Astrocyte (in vitro differentiated cells and primary cell): Measurements from ENCODE around the gene TTC24. TPM values are rescaled to one million over a fixed set of nuclear protein-coding genes. Genes with fewer than 3 reads are reported as not detected.
A peak's percentile ranks its signal among the peaks of the same experiment; 100 is the strongest.

ENCODE experiments used
- DNase-seq: peaks from one replicate; pipeline ENCODE4 v3.0.0-alpha.2; 2010; ENCODE audit warnings: low read depth
- FAIRE-seq: peaks from 2 replicates; lab custom pipeline; 2011; peaks lifted over from hg19 to GRCh38; lab: Jason Lieb, UNC
- H2AFZ ChIP-seq: 2 replicates; pipeline ENCODE4 v1.6.0; 2012; ENCODE audit warnings: low read depth, low read length, inconsistent platforms
- H3K27ac ChIP-seq: 2 replicates; pipeline ENCODE4 v1.5.1; 2011; ENCODE audit warnings: low read depth, low read length, inconsistent platforms
- H3K27me3 ChIP-seq: 2 replicates; pipeline ENCODE4 v1.6.0; 2011; ENCODE audit warnings: low read length, inconsistent platforms; ENCODE audit not compliant: insufficient read depth
- H3K36me3 ChIP-seq: 2 replicates; pipeline ENCODE4 v1.5.1; 2011; ENCODE audit warnings: low read length, inconsistent platforms; ENCODE audit not compliant: insufficient read depth
- H3K4me1 ChIP-seq: 2 replicates; pipeline ENCODE4 v1.5.1; 2011; ENCODE audit warnings: low read length, inconsistent platforms; ENCODE audit not compliant: insufficient read depth
- H3K4me2 ChIP-seq: 2 replicates; pipeline ENCODE4 v1.6.0; 2012; ENCODE audit warnings: low read length, inconsistent platforms
- H3K4me3 ChIP-seq: 2 replicates; pipeline ENCODE4 v1.5.1; 2011; ENCODE audit warnings: low read depth, mild to moderate bottlenecking, low read length, inconsistent platforms; ENCODE audit not compliant: insufficient read depth
- H3K79me2 ChIP-seq: 2 replicates; pipeline ENCODE4 v1.6.0; 2012; ENCODE audit warnings: mild to moderate bottlenecking, low read length, inconsistent platforms; ENCODE audit not compliant: insufficient read depth
- H3K9ac ChIP-seq: 2 replicates; pipeline ENCODE4 v1.6.0; 2012; ENCODE audit warnings: mild to moderate bottlenecking, low read length, inconsistent platforms
- H3K9me3 ChIP-seq: 2 replicates; pipeline ENCODE4 v1.5.1; 2012; ENCODE audit warnings: low read depth, mild to moderate bottlenecking, low read length, inconsistent platforms; ENCODE audit not compliant: insufficient read depth
- H4K20me1 ChIP-seq: 2 replicates; pipeline ENCODE4 v1.6.0; 2012; ENCODE audit warnings: low read length, inconsistent platforms; ENCODE audit not compliant: insufficient read depth
- H3K27ac Mint-ChIP-seq: one replicate; pipeline ENCODE4 v1.8.0; 2021; ENCODE audit warnings: mild to moderate bottlenecking, mixed read lengths; ENCODE audit not compliant: unreplicated experiment
- H3K27me3 Mint-ChIP-seq: one replicate; pipeline ENCODE4 v1.8.0; 2021; ENCODE audit warnings: low read depth, mixed read lengths; ENCODE audit not compliant: unreplicated experiment
- H3K36me3 Mint-ChIP-seq: one replicate; pipeline ENCODE4 v1.8.0; 2021; ENCODE audit warnings: low read depth, mixed read lengths; ENCODE audit not compliant: unreplicated experiment
- H3K4me1 Mint-ChIP-seq: one replicate; pipeline ENCODE4 v1.8.0; 2021; ENCODE audit warnings: low read depth, mixed read lengths; ENCODE audit not compliant: unreplicated experiment
- H3K4me3 Mint-ChIP-seq: one replicate; pipeline ENCODE4 v1.8.0; 2021; ENCODE audit warnings: mild to moderate bottlenecking, moderate library complexity, mixed read lengths; ENCODE audit not compliant: unreplicated experiment
- H3K9me3 Mint-ChIP-seq: one replicate; pipeline ENCODE4 v1.8.0; 2021; ENCODE audit warnings: mild to moderate bottlenecking, mixed read lengths; ENCODE audit not compliant: unreplicated experiment
- CTCF ChIP-seq: IDR thresholded peaks from 2 replicates; pipeline ENCODE4 v1.5.1; 2011; ENCODE audit warnings: low read depth, mild to moderate bottlenecking, inconsistent platforms, low read length, moderate library complexity; ENCODE audit not compliant: insufficient read depth
- EZH2 ChIP-seq: IDR thresholded peaks from 2 replicates; pipeline ENCODE4 v1.6.1; 2012; ENCODE audit warnings: mild to moderate bottlenecking, low read length, inconsistent platforms; ENCODE audit not compliant: insufficient read depth
- total RNA-seq: library from RNA; stranded (reverse); gene quantifications from 2 replicates; pipeline ENCODE4 v1.2.1, GENCODE V29; 2021

The TTC24 gene
- total RNA-seq, 1 donor from 2014 or later = not detected

- H4K20me1 ChIP-seq = peaks cover 22% of the 10 kb centered on the region
- H3K4me1 ChIP-seq = peaks cover 12% of the 10 kb centered on the region
- no peak overlapping the region for H3K27ac ChIP-seq
- no peak overlapping the region for H3K9ac ChIP-seq
- Mint-ChIP-seq H3K36me3 (peaks cover 17% of the 10 kb centered on the region), H3K9me3 (peaks cover 2% of the 10 kb centered on the region), H3K4me3 (peak overlapping the region; percentile 84), H3K27ac (no peak overlapping the region), H3K27me3 (no peaks in the 10 kb centered on the region), H3K4me1 (peaks cover 3% of the 10 kb centered on the region)
- DNase-seq (no peak), FAIRE-seq (no peak)
- peaks cover 30% of the 10 kb centered on the region for H3K36me3 ChIP-seq
- TF ChIP-seq CTCF (no peak), EZH2 (no peak)
- H3K4me3 ChIP-seq = no peak overlapping the region
- peak overlapping the region; percentile 91 for H3K4me2 ChIP-seq
- H3K9me3 ChIP-seq = no peaks in the 10 kb centered on the region
- H3K27me3 ChIP-seq = no peaks in the 10 kb centered on the region
- H3K79me2 ChIP-seq = peaks cover 14% of the 10 kb centered on the region
- H2AFZ ChIP-seq = no peak overlapping the region
Measured at GRCh38 chr1:156592910-156593660, 13.6 kb downstream of the TTC24 start.

- peaks cover 35% of the 10 kb centered on the region for H3K36me3 ChIP-seq
- Mint-ChIP-seq H3K9me3 (peaks cover 2% of the 10 kb centered on the region), H3K36me3 (peaks cover 22% of the 10 kb centered on the region), H3K4me3 (no peak overlapping the region), H3K27me3 (no peaks in the 10 kb centered on the region), H3K27ac (no peak overlapping the region), H3K4me1 (peaks cover 3% of the 10 kb centered on the region)
- H3K79me2 ChIP-seq = peaks cover 17% of the 10 kb centered on the region
- H3K9ac ChIP-seq = no peak overlapping the region
- H3K4me2 ChIP-seq = no peak overlapping the region
- DNase-seq (no peak), FAIRE-seq (no peak)
- H2AFZ ChIP-seq = no peak overlapping the region
- no peaks in the 10 kb centered on the region for H3K27me3 ChIP-seq
- H3K4me3 ChIP-seq = no peak overlapping the region
- no peaks in the 10 kb centered on the region for H3K9me3 ChIP-seq
- peaks cover 27% of the 10 kb centered on the region for H4K20me1 ChIP-seq
- TF ChIP-seq EZH2 (no peak), CTCF (no peak)
- H3K27ac ChIP-seq = no peak overlapping the region
- H3K4me1 ChIP-seq = peaks cover 12% of the 10 kb centered on the region
Measured at GRCh38 chr1:156593661-156593989, 14.1 kb downstream of the TTC24 start.

GRCh38 chr1:156594190-156594589 lies 14.7 kb downstream of the TTC24 start:
- no peak for DNase-seq
- Histone ChIP-seq H3K79me2 (peaks cover 20% of the 10 kb centered on the region), H3K4me3 (no peak overlapping the region), H3K9ac (no peak overlapping the region), H2AFZ (no peak overlapping the region), H3K27ac (no peak overlapping the region), H3K36me3 (peaks cover 37% of the 10 kb centered on the region), H4K20me1 (peaks cover 32% of the 10 kb centered on the region), H3K4me1 (peaks cover 12% of the 10 kb centered on the region), H3K4me2 (no peak overlapping the region), H3K9me3 (no peaks in the 10 kb centered on the region), H3K27me3 (no peaks in the 10 kb centered on the region)
- Mint-ChIP-seq H3K27me3 (no peaks in the 10 kb centered on the region), H3K4me3 (no peak overlapping the region), H3K9me3 (peaks cover 2% of the 10 kb centered on the region), H3K36me3 (peaks cover 23% of the 10 kb centered on the region), H3K4me1 (peaks cover 3% of the 10 kb centered on the region), H3K27ac (no peak overlapping the region)
- FAIRE-seq = no peak
- no peak for TF ChIP-seq EZH2
- TF ChIP-seq CTCF = no peak
